Umbilical cord (tissue), 2 donors: ENCODE results near the gene CXorf49B. TPM values are rescaled to one million over a fixed set of nuclear protein-coding genes. Genes with fewer than 3 reads are reported as not detected.
"Not testable (repeated sequence)": the region's sequence is repeated elsewhere in the genome, so short reads cannot be mapped to it uniquely, and the experiment has no call there.

ENCODE experiments used
- DNase-seq: peaks from one replicate; pipeline ENCODE4 v3.0.0-alpha.2; 2015; ENCODE audit warnings: low spot score
- total RNA-seq: library from RNA; depleted of rRNA; stranded (reverse); fragments of >200 nt; gene quantifications from one replicate; pipeline ENCODE4 v1.2.3, GENCODE V29; 2014; ENCODE audit warnings: low replicate concordance; ENCODE audit not compliant: insufficient read depth

CXorf49B gene
- not detected for total RNA-seq

DNA sequence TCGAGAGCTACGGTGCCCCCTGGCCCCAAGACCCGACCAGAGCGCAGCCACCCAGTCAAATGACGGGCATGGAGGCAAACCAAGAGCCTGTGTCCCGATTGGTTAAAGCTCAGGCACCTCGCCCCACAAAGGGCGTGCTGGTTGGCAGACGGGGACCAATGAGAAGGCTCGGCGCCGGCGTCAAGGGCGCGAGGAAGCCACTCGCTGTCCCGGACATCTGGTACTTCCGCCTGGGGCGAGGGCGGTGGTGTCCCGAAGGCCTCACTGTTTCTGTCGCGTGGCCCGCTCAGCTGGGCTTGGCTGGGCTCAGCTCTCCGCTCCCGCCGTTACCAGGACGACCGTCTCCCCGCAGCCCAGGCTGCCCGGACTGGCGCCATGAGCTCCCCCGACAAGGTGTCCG lies at the start of gene CXorf49B:
TSS of gene CXorf49B (plus strand) at position 301 of the 400 bp plus-strand sequence. CDS start at position 376, 75 bp downstream.
- not testable (repeated sequence) for DNase-seq

DNA sequence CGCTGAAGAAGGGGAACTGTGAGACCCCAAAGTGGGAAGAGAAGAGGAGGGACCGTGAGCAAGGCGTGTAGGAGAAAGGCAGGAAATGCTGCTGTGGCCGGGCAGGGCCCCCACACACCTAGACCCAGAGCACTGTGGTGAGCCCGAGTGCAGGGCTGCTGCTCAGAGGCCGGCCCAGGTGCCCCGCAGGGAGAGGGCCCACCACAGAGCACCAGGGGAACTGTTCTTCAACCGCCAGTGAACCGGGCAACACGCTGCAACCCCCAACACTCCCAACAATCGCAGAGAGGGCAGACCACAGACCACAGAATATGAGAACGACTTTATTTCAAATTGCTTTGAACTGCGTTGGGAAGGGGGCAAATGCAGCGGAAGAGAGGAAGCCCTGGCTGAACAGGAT lies 49.1 kb upstream of the CXorf49B start:
- DNase-seq: not testable (repeated sequence)

DNA sequence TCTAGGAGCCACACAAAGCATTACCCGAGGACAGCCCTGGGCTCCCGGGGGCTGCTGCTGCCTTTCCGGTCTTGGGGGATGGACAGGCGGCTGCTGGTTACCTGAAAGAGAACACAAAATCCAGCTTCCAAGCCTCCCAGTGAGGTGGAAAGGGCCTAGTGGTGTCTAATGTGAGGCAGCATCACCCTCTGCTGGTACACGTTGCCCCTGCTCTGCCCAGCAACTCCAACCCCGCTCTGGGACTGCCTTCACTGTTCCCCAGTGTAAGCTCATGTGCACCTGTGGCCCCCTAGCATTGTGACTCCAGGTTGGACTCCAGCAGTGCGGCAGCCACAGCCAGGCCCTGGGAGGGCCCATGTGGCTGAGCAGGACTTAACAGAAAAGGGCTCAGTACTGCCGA lies 47.6 kb upstream of the CXorf49B start:
- DNase-seq: not testable (repeated sequence)

DNA sequence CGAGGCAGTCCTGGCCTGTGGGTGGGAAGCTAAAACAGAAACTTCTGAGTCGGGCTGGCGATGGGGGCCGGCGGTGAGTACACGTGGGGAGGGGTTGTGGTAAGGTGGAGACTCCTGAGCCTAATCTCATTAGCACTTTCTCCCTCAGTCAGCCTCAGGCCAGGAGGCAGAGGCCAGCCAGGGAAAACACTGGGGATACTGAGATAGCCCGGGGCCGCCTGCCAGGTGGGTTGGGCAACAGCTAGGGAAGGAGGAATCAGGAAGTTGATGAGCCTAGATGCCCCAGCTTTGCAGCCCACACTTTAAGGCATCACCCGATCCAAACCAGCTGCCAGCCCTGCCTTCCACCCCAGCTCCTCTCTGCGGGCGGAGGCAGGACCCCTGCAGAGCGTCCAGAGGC lies 46.8 kb upstream of the CXorf49B start:
- DNase-seq: not testable (repeated sequence)

DNA sequence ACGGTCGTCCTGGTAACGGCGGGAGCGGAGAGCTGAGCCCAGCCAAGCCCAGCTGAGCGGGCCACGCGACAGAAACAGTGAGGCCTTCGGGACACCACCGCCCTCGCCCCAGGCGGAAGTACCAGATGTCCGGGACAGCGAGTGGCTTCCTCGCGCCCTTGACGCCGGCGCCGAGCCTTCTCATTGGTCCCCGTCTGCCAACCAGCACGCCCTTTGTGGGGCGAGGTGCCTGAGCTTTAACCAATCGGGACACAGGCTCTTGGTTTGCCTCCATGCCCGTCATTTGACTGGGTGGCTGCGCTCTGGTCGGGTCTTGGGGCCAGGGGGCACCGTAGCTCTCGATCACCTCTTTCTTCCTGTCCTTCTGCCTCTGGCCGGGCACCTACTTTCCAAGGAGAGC lies 45.0 kb upstream of the CXorf49B start, which contains the start of gene CXorf49:
TSS of gene CXorf49 (minus strand) at position 101 of the 400 bp plus-strand sequence. CDS start 134 bp downstream, outside the sequence.
- not testable (repeated sequence) for DNase-seq

DNA sequence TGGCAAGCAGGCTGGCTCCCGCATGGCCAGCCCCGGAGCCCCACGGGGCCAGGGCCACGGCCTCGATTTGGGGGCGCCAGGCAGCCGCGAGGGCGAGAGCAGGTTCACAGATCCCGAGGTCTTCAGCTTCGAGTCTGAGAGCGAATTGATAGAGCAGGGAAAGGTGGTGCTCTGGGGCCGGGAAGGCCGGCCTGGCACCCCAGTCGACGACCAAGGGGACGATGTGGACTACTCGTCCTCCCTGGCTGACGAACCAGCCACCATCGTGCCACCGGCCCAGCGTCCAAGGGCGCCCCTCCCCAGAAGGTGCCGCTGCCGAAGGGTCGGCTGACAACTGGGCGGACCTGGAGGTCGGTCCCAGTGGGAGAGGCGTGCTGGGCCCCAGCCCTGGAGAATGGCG lies 44.0 kb upstream of the CXorf49B start:
- not testable (repeated sequence) for DNase-seq

DNA sequence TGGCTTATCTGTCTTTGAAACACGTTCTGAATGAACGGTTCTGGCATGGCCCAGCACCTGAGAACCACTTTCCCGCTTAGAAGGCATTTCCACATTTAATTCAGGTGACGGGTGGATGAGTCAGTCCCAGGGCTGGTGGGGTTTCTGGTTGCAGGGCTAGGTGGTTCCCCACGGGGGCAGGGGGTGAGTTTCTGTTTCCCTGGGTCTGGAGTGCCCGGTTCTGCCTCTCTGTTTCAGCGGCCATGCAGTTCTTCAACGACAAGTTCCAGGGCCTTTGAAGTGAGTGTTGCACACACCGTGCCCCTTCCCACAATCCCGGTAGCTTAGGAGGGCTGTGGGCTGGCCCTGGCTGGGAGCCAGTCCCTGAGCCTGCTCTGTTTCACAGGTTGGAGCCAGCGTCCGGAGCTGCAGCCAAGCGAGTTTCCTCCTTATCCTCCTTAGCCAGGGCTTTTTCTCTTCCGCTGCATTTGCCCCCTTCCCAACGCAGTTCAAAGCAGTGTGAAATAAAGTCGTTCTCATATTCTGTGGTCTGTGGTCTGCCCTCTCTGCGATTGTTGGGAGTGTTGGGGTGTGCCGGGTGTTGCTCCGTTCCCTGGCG lies 42.8 kb upstream of the CXorf49B start:
- not testable (repeated sequence) for DNase-seq

DNA sequence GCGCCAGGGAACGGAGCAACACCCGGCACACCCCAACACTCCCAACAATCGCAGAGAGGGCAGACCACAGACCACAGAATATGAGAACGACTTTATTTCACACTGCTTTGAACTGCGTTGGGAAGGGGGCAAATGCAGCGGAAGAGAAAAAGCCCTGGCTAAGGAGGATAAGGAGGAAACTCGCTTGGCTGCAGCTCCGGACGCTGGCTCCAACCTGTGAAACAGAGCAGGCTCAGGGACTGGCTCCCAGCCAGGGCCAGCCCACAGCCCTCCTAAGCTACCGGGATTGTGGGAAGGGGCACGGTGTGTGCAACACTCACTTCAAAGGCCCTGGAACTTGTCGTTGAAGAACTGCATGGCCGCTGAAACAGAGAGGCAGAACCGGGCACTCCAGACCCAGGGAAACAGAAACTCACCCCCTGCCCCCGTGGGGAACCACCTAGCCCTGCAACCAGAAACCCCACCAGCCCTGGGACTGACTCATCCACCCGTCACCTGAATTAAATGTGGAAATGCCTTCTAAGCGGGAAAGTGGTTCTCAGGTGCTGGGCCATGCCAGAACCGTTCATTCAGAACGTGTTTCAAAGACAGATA lies 2.4 kb upstream of the CXorf49B start:
- not testable (repeated sequence) for DNase-seq

DNA sequence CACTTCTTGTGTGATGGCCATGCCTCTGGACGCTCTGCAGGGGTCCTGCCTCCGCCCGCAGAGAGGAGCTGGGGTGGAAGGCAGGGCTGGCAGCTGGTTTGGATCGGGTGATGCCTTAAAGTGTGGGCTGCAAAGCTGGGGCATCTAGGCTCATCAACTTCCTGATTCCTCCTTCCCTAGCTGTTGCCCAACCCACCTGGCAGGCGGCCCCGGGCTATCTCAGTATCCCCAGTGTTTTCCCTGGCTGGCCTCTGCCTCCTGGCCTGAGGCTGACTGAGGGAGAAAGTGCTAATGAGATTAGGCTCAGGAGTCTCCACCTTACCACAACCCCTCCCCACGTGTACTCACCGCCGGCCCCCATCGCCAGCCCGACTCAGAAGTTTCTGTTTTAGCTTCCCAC lies 1.7 kb downstream of the CXorf49B start:
- DNase-seq: not testable (repeated sequence)

DNA sequence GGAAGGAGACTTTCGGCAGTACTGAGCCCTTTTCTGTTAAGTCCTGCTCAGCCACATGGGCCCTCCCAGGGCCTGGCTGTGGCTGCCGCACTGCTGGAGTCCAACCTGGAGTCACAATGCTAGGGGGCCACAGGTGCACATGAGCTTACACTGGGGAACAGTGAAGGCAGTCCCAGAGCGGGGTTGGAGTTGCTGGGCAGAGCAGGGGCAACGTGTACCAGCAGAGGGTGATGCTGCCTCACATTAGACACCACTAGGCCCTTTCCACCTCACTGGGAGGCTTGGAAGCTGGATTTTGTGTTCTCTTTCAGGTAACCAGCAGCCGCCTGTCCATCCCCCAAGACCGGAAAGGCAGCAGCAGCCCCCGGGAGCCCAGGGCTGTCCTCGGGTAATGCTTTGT lies 2.5 kb downstream of the CXorf49B start:
- DNase-seq: not testable (repeated sequence)

DNA sequence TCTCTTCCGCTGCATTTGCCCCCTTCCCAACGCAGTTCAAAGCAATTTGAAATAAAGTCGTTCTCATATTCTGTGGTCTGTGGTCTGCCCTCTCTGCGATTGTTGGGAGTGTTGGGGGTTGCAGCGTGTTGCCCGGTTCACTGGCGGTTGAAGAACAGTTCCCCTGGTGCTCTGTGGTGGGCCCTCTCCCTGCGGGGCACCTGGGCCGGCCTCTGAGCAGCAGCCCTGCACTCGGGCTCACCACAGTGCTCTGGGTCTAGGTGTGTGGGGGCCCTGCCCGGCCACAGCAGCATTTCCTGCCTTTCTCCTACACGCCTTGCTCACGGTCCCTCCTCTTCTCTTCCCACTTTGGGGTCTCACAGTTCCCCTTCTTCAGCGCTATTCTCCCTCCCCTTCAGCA lies 4.0 kb downstream of the CXorf49B start:
- DNase-seq: not testable (repeated sequence)

DNA sequence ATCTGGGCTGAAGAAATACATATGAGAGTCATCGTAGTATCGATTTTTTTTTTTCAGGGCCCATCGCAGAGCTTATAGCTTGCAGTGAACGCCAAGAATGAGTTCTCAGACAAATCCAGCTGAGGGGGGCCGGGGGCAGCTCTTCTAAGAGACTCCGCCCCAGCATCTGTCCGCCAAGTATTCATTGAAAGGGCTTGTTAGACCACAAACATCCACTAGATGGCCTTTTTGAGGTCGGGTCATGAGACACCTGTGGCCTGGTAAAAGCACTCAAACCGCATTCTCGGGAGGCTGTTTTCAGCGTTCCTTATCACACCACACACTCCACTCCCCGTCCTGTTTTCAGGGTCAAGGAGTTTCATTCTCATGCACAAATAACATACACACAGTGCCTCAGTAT lies 15.2 kb downstream of the CXorf49B start:
- DNase-seq: not testable (repeated sequence)

DNA sequence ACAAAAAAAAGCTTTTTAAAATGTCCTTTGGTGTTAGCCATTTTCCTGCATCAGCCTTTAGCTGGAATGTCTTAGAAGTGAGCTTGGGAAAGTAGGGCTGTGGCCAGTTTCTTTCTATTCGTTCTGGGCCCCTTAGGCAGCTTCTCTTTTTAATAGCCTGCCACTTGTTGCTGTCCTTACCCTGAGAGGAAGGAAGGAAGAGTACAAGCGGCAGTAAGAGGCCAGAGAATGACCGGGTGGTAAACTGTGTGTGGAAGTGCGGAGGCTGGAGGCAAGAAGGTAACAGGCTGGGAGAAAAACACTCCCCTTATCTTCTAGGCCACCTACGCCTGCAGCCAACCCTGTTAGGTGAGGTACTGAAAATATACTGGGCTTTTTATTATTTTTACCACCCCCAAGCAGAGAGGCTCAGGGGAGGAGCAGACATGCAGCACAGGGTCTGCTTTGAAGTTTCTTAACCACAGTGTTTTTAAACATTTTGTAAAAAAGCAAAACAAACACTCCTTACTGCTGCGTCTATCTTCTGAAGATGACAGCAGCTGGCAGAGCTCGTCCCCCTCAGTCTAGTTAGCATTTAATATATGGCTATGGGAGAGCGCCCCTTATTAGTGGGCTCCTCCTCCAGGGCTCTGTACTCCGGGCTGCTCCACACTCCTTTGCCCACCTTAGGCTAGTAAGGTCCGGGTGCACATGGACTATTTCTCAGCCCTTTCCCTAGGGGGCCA lies 19.2 kb downstream of the CXorf49B start:
- DNase-seq: not testable (repeated sequence)

DNA sequence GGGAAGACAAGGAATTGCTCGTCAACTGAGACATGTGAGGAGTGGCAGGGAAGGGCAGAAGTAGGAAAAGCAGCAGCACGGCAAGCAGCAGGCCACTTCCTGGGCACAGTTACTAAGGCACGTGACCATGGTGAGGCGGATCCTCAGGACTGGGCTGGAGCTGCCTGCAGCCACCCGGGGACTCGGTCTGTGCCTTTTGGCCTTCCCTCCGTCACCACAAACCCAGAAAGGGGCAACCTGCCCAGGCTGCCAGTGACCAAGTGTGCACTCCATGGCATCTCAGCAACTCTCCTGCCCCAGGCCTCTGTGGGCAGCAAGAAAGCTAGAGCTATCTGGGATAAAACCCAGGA lies 19.8 kb downstream of the CXorf49B start:
- DNase-seq: not testable (repeated sequence)

DNA sequence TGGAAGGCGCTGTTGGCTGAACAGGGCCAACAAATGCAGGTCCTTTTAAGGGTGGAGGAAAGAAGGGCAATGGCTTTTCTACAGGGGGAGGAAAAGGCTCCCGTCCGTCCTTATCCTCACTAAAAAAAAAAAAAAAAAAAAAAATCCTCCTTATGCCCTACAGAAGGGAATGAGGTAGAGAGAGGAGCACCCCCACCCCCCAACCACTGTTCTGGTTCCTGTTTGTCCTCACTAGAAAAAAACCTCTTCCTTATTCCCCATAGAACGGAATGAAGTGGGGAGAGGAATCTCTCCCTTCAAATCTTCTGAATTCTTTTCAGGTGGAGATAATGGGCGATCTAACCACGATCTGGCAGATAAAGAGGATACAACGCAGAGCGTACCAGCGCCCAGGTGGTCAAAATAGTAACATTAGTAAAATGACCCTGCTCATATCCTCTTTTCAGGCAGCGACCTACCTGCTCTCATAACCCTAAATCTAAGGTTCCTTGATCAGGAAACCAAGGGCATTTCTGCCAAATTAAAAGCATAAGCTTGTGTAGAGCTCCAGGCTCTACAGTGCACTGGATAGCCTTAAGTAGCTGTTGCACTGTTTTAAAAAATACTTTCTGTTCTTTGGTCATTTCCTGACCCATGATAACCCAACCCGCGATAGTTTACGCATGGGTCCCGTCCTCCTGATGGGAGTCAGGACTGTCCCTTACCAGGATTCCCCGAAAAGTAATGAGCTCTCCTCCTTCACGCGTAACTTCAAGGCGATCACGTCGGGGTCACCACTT lies 20.6 kb downstream of the CXorf49B start:
- DNase-seq: not testable (repeated sequence)

DNA sequence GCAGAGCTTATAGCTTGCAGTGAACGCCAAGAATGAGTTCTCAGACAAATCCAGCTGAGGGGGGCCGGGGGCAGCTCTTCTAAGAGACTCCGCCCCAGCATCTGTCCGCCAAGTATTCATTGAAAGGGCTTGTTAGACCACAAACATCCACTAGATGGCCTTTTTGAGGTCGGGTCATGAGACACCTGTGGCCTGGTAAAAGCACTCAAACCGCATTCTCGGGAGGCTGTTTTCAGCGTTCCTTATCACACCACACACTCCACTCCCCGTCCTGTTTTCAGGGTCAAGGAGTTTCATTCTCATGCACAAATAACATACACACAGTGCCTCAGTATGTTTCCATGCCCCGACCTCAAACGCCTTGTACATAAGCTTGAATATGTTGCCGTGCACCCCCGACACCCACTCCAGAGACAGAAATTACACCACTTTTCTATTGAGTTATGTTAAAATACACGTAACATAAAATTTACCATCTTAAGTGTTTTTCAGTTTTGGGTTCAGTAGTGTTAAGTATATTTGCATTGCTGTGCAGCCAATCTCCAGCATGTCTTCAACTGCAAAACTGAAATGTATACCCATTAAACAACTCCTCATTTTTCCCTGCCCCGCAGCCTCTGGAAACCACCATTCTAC lies 21.3 kb downstream of the CXorf49B start:
- not testable (repeated sequence) for DNase-seq

DNA sequence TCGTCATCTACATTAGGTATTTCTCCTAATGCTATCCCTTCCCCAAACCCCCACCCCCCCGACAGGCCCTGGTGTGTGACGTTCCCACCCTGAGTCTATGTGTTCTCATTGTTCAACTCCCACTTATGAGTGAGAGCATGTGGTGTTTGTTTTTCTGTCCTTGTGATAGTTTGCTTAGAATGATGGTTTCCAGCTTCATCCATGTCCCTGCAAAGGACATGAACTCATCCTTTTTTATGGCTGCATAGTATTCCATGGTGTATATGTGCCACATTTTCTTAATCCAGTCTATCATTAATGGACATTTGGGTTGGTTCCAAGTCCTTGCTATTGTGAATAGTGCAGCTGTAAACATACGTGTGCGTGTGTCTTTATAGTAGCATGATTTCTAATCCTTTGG lies 43.3 kb downstream of the CXorf49B start:
- DNase-seq: not testable (repeated sequence)

DNA sequence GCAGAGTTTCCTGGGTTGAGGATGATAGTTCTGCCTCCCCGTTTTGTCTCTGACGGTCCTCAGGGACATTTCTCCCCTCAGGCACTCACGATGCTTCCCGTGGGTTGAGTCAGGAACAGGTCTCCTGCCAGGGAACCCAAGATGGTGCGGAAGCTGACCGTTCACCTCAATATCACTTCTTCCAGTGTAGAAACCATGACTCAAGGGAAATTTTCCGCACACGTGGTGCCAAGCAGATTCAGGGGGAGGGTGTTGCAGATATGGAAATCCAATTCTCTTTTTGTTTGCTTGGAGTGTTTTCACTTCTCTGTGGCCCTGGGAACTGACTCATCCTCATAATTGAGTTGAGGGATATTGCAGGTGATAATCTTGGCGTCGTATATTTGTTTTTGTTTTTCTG lies 46.7 kb downstream of the CXorf49B start:
- no peak for DNase-seq

DNA sequence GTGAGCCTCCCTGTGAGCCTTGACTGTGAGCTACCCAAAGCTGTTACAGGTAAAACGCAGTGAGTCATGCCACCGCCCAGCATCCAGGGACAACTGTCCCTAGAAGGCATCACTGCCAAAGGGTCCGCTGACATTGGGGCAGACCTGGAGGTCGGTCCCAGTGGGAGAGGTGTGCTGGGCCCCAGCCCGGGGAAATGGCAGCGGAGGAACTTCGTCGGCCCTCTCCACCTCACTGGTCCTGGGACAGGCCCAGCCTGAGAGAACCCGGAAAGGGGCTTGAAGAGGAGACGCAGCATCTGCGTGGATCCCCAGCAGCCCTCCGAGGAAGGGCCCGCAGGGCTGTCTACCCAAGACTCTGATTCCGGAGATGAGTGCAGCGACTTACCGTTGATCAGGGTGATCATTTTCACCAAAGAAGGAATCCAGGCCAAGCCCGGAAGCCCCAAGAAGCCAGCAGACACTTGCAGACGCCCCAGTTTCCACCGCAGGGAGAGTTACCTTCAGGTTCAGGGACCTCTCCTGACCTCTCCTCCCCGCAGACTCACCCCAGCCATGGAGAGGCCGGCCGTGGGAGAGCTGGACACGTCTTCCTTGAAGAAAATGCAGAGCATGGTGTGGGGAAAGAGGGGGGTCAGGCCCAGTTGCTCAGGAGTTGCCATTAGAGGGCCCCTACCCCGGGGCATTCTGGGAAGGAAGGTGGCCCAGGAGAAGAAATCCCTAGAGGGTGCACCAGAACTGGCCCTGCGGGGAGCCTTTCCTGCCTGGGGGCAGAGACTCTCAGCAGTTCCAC lies 51.2 kb downstream of the CXorf49B start:
- no peak for DNase-seq

DNA sequence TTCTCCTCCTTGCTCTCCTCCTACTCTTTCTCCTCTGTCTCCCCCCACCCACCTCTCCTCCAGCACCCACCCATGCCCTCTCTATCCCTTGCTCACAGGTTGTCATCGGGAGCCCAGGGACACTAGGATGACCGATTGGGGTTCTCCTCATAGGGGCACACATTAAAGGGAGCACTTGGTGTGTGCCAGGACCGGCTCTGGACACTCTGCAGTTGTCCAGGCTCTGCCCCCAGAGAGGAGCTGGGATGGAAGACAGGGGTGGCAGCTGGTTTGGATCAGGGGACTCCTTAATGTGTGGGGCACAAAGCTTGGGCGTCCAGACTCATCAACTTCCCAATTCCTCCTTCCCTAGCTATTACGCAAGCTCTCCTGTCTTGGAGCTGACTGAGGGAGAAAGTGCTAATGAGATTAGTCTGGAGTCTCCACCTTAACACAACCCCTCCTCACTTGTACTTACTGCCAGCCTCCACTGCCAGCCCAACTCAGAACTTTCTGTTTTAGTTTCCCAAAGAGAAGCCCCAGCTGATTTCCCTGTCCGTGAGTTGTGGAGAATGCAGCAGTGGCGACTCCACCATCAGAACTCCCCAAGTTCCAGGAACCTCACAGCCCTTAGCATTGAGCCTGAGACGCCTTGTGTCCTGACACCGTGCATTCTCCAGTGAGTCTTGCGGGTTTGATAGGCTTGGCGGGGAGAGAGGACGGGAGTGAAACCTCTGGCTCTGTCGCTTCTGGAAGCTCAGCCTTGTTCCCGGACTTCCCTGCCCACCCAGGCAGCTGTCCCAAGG lies 52.2 kb downstream of the CXorf49B start:
- DNase-seq: no peak
